Measurements from ENCODE around the gene FANCE. TPM values are rescaled to one million over a fixed set of nuclear protein-coding genes. Genes with fewer than 3 reads are reported as not detected.

The FANCE gene
- total RNA-seq, 1 experiment from 2014 or later = 16.1 TPM

- DNase-seq (ENCODE audit: low read depth, low spot score) (no peak), ATAC-seq (no peak)
- CTCF ChIA-PET = no interaction called here
- H3K27ac ChIP-seq (ENCODE audit: low read depth, low read length) = no peak overlapping the region
- BruUV-seq (replicated peaks) = no TSS peak
- RAD21 ChIA-PET (ENCODE audit: low non-redundant PET in 1 of 2, low total read pairs in 2 of 2, uncharacterized antibody in 2 of 2, unreplicated experiment in 2 of 2) = no interaction called here
- no peaks in the 10 kb centered on the region for H3K27me3 ChIP-seq (ENCODE audit: insufficient read depth, low read length)
- H4K20me1 ChIP-seq (ENCODE audit: insufficient read depth) = no peaks in the 10 kb centered on the region
- peaks cover 0 to 11% of the 10 kb centered on the region in 2 experiments; a peak in 3 of 4 replicates for H3K4me1 ChIP-seq (ENCODE audit: control insufficient read depth in 1 of 2, insufficient read depth in 2 of 2, low read length in 2 of 2)
- H3K9me2 ChIP-seq (ENCODE audit: insufficient read depth) = no peaks in the 10 kb centered on the region
- H2AFZ ChIP-seq (ENCODE audit: low read depth, low read length, poor library complexity, severe bottlenecking) = no peak overlapping the region
- TF ChIP-seq MAX (IDR thresholded peaks at IDR 0.05) = no peak
- TF ChIP-seq SIN3A (IDR thresholded peaks at IDR 0.05; ENCODE audit: low read depth) = no peak
- TF ChIP-seq ZNF274 (IDR thresholded peaks at IDR 0.05; ENCODE audit: low read depth, low read length) = no peak
- no peak for TF ChIP-seq YY1 (IDR thresholded peaks at IDR 0.05; ENCODE audit: extremely low read depth, insufficient replicate concordance, low read depth, low read length)
- no peak for TF ChIP-seq ZFX (IDR thresholded peaks at IDR 0.05)
- TF ChIP-seq CBX3 (IDR thresholded peaks at IDR 0.05; ENCODE audit: low read depth) = no peak
- TF ChIP-seq EGR1 (IDR thresholded peaks at IDR 0.05; ENCODE audit: low read depth) = no peak
- no peak for TF ChIP-seq EZH2 (IDR thresholded peaks at IDR 0.05)
- TF ChIP-seq SRF (IDR thresholded peaks at IDR 0.05; ENCODE audit: low read depth) = no peak
- no peak for TF ChIP-seq SP1 (IDR thresholded peaks at IDR 0.05; ENCODE audit: low read depth)
- TF ChIP-seq ELF1 (IDR thresholded peaks at IDR 0.05; ENCODE audit: borderline replicate concordance, low read depth) = no peak
- no peak for TF ChIP-seq REST (IDR thresholded peaks at IDR 0.05; ENCODE audit: low read depth)
- no peak for TF ChIP-seq RAD21 (IDR thresholded peaks at IDR 0.05; ENCODE audit: low read depth)
- no peak for TF ChIP-seq CTCF (IDR thresholded peaks at IDR 0.05 in 2 of 3, conservative IDR thresholded peaks at IDR 0.05 in 1 of 3; ENCODE audit: borderline replicate concordance in 1 of 3, insufficient read depth in 1 of 3, low read depth in 2 of 3, low read length in 2 of 3)
- no peak for TF ChIP-seq EZH2phosphoT487 (IDR thresholded peaks at IDR 0.05; ENCODE audit: borderline replicate concordance)
- TF ChIP-seq ATF3 (IDR thresholded peaks at IDR 0.05) = no peak
- TF ChIP-seq POLR2A (IDR thresholded peaks at IDR 0.05; ENCODE audit: borderline replicate concordance, extremely low read depth, insufficient read depth, insufficient read length) = no peak
- TF ChIP-seq JUND (IDR thresholded peaks at IDR 0.05) = no peak
- TF ChIP-seq ZBTB33 (IDR thresholded peaks at IDR 0.05; ENCODE audit: extremely low read depth, insufficient replicate concordance, low read length) = no peak
- POLR2A ChIA-PET = no interaction called here
- H3K9ac ChIP-seq (ENCODE audit: low read length) = no peak overlapping the region
- H3K9me3 ChIP-seq (ENCODE audit: control insufficient read depth in 1 of 2, insufficient read depth in 1 of 2, low read depth in 1 of 2, low read length in 2 of 2) = no peaks in the 10 kb centered on the region
- intact Hi-C loops (cut with micrococcal nuclease) = no loop called here
- no peak overlapping the region for H3K4me3 ChIP-seq (replicated peaks in 1 of 2; ENCODE audit: low read depth in 1 of 2, low read length in 2 of 2)
- H3K36me3 ChIP-seq (ENCODE audit: control insufficient read depth in 1 of 2, insufficient read depth in 2 of 2, low read length in 2 of 2) = peaks cover 3 to 10% of the 10 kb centered on the region in 2 experiments; a peak in 3 of 4 replicates
- no peaks in the 10 kb centered on the region for H3K79me2 ChIP-seq (ENCODE audit: insufficient read depth, low read length)
- no peak overlapping the region for H3K4me2 ChIP-seq (ENCODE audit: low read length)
Measured at GRCh38 chr6:35419417-35419816, 32.7 kb upstream of the FANCE start.

Data from HCT116 (cell line).